Measurements from ENCODE around the gene SLC24A5. TPM values are rescaled to one million over a fixed set of nuclear protein-coding genes. Genes with fewer than 3 reads are reported as not detected.

SLC24A5 gene
- total RNA-seq, 1 donor from 2014 or later = not detected

GRCh38 chr15:48109212-48109611, 11.6 kb upstream of the SLC24A5 start:
- H3K9me3 Mint-ChIP-seq = no peaks in the 10 kb centered on the region
- no peak for DNase-seq (ENCODE audit: low read depth, low spot score)
- H3K4me1 Mint-ChIP-seq = peaks cover 35% of the 10 kb centered on the region
- H3K4me3 Mint-ChIP-seq = no peak overlapping the region
- no peak overlapping the region for H3K27ac Mint-ChIP-seq (ENCODE audit: unreplicated experiment)
- no peak for TF ChIP-seq CTCF (conservative IDR thresholded peaks at IDR 0.05)
- H3K36me3 Mint-ChIP-seq (ENCODE audit: low read depth) = no peaks in the 10 kb centered on the region
- peaks cover 7% of the 10 kb centered on the region for H3K27me3 Mint-ChIP-seq (ENCODE audit: low read depth)

- Mint-ChIP-seq H3K27ac (ENCODE audit: unreplicated experiment) (peak overlapping the region; percentile 0), H3K4me1 (peaks cover 35% of the 10 kb centered on the region), H3K27me3 (ENCODE audit: low read depth) (peaks cover 7% of the 10 kb centered on the region), H3K36me3 (ENCODE audit: low read depth) (no peaks in the 10 kb centered on the region), H3K9me3 (no peaks in the 10 kb centered on the region), H3K4me3 (no peak overlapping the region)
- no peak for DNase-seq (ENCODE audit: low read depth, low spot score)
- no peak for TF ChIP-seq CTCF (conservative IDR thresholded peaks at IDR 0.05)
Measured at GRCh38 chr15:48109856-48110531, 10.8 kb upstream of the SLC24A5 start.

- Mint-ChIP-seq H3K4me3 (no peak overlapping the region), H3K27me3 (ENCODE audit: low read depth) (peaks cover under 1% of the 10 kb centered on the region)
- no peak for DNase-seq (ENCODE audit: low read depth, low spot score)
Measured at GRCh38 chr15:48112242-48112641, 8.5 kb upstream of the SLC24A5 start.

GRCh38 chr15:48119277-48119676, 1.5 kb upstream of the SLC24A5 start:
- Mint-ChIP-seq H3K27me3 (ENCODE audit: low read depth) (no peaks in the 10 kb centered on the region), H3K4me1 (peaks cover 22% of the 10 kb centered on the region), H3K4me3 (no peak overlapping the region), H3K36me3 (ENCODE audit: low read depth) (no peaks in the 10 kb centered on the region), H3K9me3 (no peaks in the 10 kb centered on the region), H3K27ac (ENCODE audit: unreplicated experiment) (no peak overlapping the region)
- TF ChIP-seq CTCF (conservative IDR thresholded peaks at IDR 0.05) = no peak
- DNase-seq (ENCODE audit: low read depth, low spot score) = no peak

More at GRCh38 chr15:48112242-48112641, 8.5 kb upstream of the SLC24A5 start:
- Mint-ChIP-seq H3K9me3 (no peaks in the 10 kb centered on the region), H3K4me1 (peaks cover 25% of the 10 kb centered on the region), H3K36me3 (ENCODE audit: low read depth) (no peaks in the 10 kb centered on the region), H3K27ac (ENCODE audit: unreplicated experiment) (no peak overlapping the region)
- peak; percentile 55 for TF ChIP-seq CTCF (conservative IDR thresholded peaks at IDR 0.05)

DNA sequence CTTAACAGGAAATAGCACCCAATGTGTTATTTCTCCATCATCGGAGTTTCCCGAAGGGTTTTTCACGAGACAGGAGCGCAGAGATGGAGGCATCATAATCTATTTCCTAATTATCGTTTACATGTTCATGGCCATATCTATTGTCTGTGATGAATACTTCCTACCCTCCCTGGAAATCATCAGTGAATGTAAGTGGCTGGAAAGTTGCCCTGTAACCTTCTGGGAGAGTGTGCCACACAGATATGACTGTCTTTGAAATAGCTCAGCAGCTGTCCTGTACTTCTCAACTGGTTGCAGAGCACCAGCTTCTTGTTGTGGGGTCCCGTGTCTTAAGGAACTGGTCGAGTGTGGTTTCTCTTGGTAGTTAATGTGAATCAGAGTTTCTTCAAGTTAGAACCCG, 1.1 kb downstream of the SLC24A5 start:
- DNase-seq (ENCODE audit: low read depth, low spot score) = no peak
- no peak overlapping the region for H3K4me3 Mint-ChIP-seq
- TF ChIP-seq CTCF (conservative IDR thresholded peaks at IDR 0.05) = no peak
- no peak overlapping the region for H3K27ac Mint-ChIP-seq (ENCODE audit: unreplicated experiment)
- no peaks in the 10 kb centered on the region for H3K9me3 Mint-ChIP-seq
- H3K4me1 Mint-ChIP-seq = peaks cover 22% of the 10 kb centered on the region
- no peaks in the 10 kb centered on the region for H3K36me3 Mint-ChIP-seq (ENCODE audit: low read depth)
- no peaks in the 10 kb centered on the region for H3K27me3 Mint-ChIP-seq (ENCODE audit: low read depth)

Data from neural crest cell (in vitro differentiated cells).